ENCODE measurements around the gene RELA. TPM values are rescaled to one million over a fixed set of nuclear protein-coding genes. Genes with fewer than 3 reads are reported as not detected.
"Not testable (repeated sequence)": the region's sequence is repeated elsewhere in the genome, so short reads cannot be mapped to it uniquely, and the experiment has no call there.

Gene RELA
- total and polyA plus RNA-seq, 4 experiments from 2014 or later, result 36.5 to 173 (median 122) TPM

- H3K4me3 ChIP-seq (ENCODE audit: low read length in 2 of 2), result peak overlapping the region; percentile 15 to 72
- peaks cover 40% of the 10 kb centered on the region for H3K36me3 ChIP-seq (ENCODE audit: insufficient read depth, low read length)
- intact Hi-C loops (cut with micrococcal nuclease), result no loop called here
- Mint-ChIP-seq H3K4me1 (peaks cover 27 to 67% (median 42%) of the 10 kb centered on the region in 4 donors), H3K4me3 (peak overlapping the region; percentile 70 to 82 (median 76)), H3K27me3 (no peaks in the 10 kb centered on the region), H3K9me3 (peaks cover 0 to 2% (median 0%) of the 10 kb centered on the region in 8 donors), H3K27ac (peak overlapping the region; percentile 85 to 97 (median 89)), H3K36me3 (peaks cover 20 to 56% of the 10 kb centered on the region in 2 donors)
- no peak for DNase-seq
- no peaks in the 10 kb centered on the region for H3K9me3 ChIP-seq (ENCODE audit: control insufficient read depth in 1 of 2, low read length in 2 of 2)
- H3K27me3 ChIP-seq (ENCODE audit: insufficient read depth, low read length), result no peaks in the 10 kb centered on the region
- peak overlapping the region; percentile 94 for H3K27ac ChIP-seq (ENCODE audit: low read depth, low read length)
- peaks cover 67% of the 10 kb centered on the region for H3K4me1 ChIP-seq (ENCODE audit: insufficient read depth, low read length)
- CTCF ChIA-PET (ENCODE audit: partially characterized antibody), result interaction anchor here (0.8 to 1.1 kb wide), 2 partner anchors 10 to 27 kb away, joined by 3 to 4 read pairs; no protein-coding TSS in a partner anchor
- POLR2A ChIA-PET (ENCODE audit: partially characterized antibody), result interaction anchor here (0.7 to 12.0 kb wide), 7 partner anchors 11 to 863 kb away, joined by 3 to 359 read pairs (median 31); partner anchors contain the start of genes CFL1, FAM89B, MAP3K11 and MUS81
These were observed 20.6 kb downstream of the RELA start for GRCh38 chr11:65642014-65642671.

- peaks cover 23 to 59% of the 10 kb centered on the region in 2 donors for H3K36me3 Mint-ChIP-seq
- H3K4me1 ChIP-seq (ENCODE audit: insufficient read depth, low read length), result peaks cover 72% of the 10 kb centered on the region
These were observed 21.3 kb downstream of the RELA start for GRCh38 chr11:65641297-65642013.

GRCh38 chr11:65640483-65641296 is 22.0 kb downstream of the RELA start:
- intact Hi-C loops (cut with micrococcal nuclease), result no loop called here
- Mint-ChIP-seq H3K27me3 (no peaks in the 10 kb centered on the region), H3K4me3 (peak overlapping the region; percentile 90 to 98 (median 96)), H3K9me3 (peaks cover 0 to 2% (median 0%) of the 10 kb centered on the region in 8 donors), H3K36me3 (peaks cover 23 to 54% of the 10 kb centered on the region in 2 donors), H3K27ac (peak overlapping the region; percentile 97 to 100 (median 99)), H3K4me1 (peaks cover 29 to 70% (median 45%) of the 10 kb centered on the region in 4 donors)
- Histone ChIP-seq H3K9me3 (ENCODE audit: control insufficient read depth in 1 of 2, low read length in 2 of 2) (no peaks in the 10 kb centered on the region), H3K36me3 (ENCODE audit: insufficient read depth, low read length) (peaks cover 44% of the 10 kb centered on the region), H3K4me1 (ENCODE audit: insufficient read depth, low read length) (peaks cover 72% of the 10 kb centered on the region), H3K4me3 (ENCODE audit: low read length in 2 of 2) (peak overlapping the region; percentile 72 to 86), H3K27ac (ENCODE audit: low read depth, low read length) (peak overlapping the region; percentile 94), H3K27me3 (ENCODE audit: insufficient read depth, low read length) (no peaks in the 10 kb centered on the region)
- CTCF ChIA-PET (ENCODE audit: partially characterized antibody), result interaction anchor here (1.2 to 1.8 kb wide), 3 partner anchors 10 to 52 kb away, joined by 3 to 5 read pairs (median 4); no protein-coding TSS in a partner anchor
- POLR2A ChIA-PET (ENCODE audit: partially characterized antibody), result interaction anchor here (0.9 to 12.0 kb wide), 18 partner anchors 10 to 278 kb away, joined by 3 to 359 read pairs (median 6); partner anchors contain the start of genes C11orf68, CFL1, DRAP1 and FAM89B
- peak in 4 of 5 donors; percentile 40 to 68 (median 44) for DNase-seq

More at GRCh38 chr11:65641297-65642013, 21.3 kb downstream of the RELA start:
- H3K9me3 Mint-ChIP-seq, result peaks cover 0 to 2% (median 0%) of the 10 kb centered on the region in 8 donors
- intact Hi-C loops (cut with micrococcal nuclease), result no loop called here
- Histone ChIP-seq H3K27me3 (ENCODE audit: insufficient read depth, low read length) (no peaks in the 10 kb centered on the region), H3K36me3 (ENCODE audit: insufficient read depth, low read length) (peaks cover 45% of the 10 kb centered on the region), H3K27ac (ENCODE audit: low read depth, low read length) (peak overlapping the region; percentile 94), H3K4me3 (ENCODE audit: low read length in 2 of 2) (peak overlapping the region; percentile 47 to 72), H3K9me3 (ENCODE audit: control insufficient read depth in 1 of 2, low read length in 2 of 2) (no peaks in the 10 kb centered on the region)
- DNase-seq, result no peak
- peak overlapping the region; percentile 70 to 82 (median 76) for H3K4me3 Mint-ChIP-seq
- POLR2A ChIA-PET (ENCODE audit: partially characterized antibody), result interaction anchor here (0.7 to 12.0 kb wide), 10 partner anchors 13 to 862 kb away, joined by 3 to 359 read pairs (median 18); partner anchors contain the start of genes CFL1, FAM89B, MAP3K11 and MUS81
- no peaks in the 10 kb centered on the region for H3K27me3 Mint-ChIP-seq
- CTCF ChIA-PET (ENCODE audit: partially characterized antibody), result interaction anchor here (1.2 kb wide), 1 partner anchor 9 kb away, joined by 4 read pairs; no protein-coding TSS in a partner anchor
- H3K4me1 Mint-ChIP-seq, result peaks cover 29 to 71% (median 45%) of the 10 kb centered on the region in 4 donors
- H3K27ac Mint-ChIP-seq, result peak overlapping the region; percentile 85 to 97 (median 90)

DNA sequence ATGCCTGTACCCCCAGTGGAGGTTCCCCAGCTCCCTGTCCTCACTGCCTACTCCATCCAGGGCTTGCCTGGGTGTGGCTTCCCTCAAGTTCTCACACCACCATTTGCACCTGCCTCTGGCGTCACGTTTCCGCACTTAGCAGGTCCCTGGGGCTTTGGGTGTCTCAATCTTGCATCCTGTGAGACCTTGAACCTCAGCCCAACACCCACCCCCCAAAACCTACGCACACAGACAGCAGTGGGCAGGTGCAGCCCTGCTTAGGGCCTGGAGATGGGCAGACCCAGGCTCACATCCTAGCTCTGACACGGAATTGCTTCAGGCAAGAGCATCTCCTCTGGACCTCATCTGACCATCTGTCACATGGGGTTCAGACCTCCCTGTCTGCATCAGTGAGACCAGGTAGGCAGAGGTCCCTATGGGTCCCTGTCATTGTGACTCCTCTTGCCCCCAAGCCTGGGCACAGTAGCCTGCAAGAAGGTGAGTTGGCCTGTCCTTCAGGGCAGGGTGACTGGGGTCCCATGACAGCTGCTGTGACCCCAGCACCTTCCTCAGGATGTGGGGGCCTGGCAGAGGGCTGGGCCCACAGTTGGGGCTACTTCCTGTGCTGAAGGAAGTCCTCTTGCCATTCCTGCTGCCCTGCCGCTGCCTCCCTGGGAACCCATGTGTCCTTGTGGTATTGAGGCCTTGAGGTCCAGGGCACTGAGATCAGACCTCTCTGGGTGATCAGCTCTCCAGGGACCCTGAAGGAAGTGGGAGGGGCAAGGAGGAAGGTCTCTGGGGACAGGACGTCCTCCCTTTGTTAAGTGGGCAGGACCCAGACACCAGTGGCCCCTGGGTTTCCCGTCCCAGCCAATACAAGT is 22.9 kb downstream of the RELA start:
- peak; percentile 87 to 96 (median 89) for DNase-seq
- Mint-ChIP-seq H3K27me3 (no peaks in the 10 kb centered on the region), H3K27ac (peak overlapping the region; percentile 97 to 100 (median 99)), H3K9me3 (peaks cover 0 to 2% (median 0%) of the 10 kb centered on the region in 8 donors), H3K36me3 (peaks cover 23 to 52% of the 10 kb centered on the region in 2 donors), H3K4me1 (peaks cover 29 to 71% (median 47%) of the 10 kb centered on the region in 4 donors), H3K4me3 (peak overlapping the region; percentile 90 to 98 (median 96))
- Histone ChIP-seq H3K27ac (ENCODE audit: low read depth, low read length) (peak overlapping the region; percentile 94), H3K9me3 (ENCODE audit: control insufficient read depth in 1 of 2, low read length in 2 of 2) (no peaks in the 10 kb centered on the region), H3K36me3 (ENCODE audit: insufficient read depth, low read length) (peaks cover 44% of the 10 kb centered on the region), H3K4me3 (ENCODE audit: low read length in 2 of 2) (peak overlapping the region; percentile 72 to 86), H3K27me3 (ENCODE audit: insufficient read depth, low read length) (no peaks in the 10 kb centered on the region), H3K4me1 (ENCODE audit: insufficient read depth, low read length) (peaks cover 72% of the 10 kb centered on the region)
- intact Hi-C loops (cut with micrococcal nuclease), result no loop called here
- ChIA-PET CTCF (ENCODE audit: partially characterized antibody) (interaction anchor here (1.0 to 2.9 kb wide), 5 partner anchors 13 to 52 kb away, joined by 3 to 19 read pairs (median 5); no protein-coding TSS in a partner anchor), POLR2A (ENCODE audit: partially characterized antibody) (interaction anchor here (0.8 to 12.0 kb wide), 25 partner anchors 9 to 279 kb away, joined by 3 to 359 read pairs (median 5); partner anchors contain the start of genes C11orf68, CCDC85B, CFL1 and DRAP1)

DNA sequence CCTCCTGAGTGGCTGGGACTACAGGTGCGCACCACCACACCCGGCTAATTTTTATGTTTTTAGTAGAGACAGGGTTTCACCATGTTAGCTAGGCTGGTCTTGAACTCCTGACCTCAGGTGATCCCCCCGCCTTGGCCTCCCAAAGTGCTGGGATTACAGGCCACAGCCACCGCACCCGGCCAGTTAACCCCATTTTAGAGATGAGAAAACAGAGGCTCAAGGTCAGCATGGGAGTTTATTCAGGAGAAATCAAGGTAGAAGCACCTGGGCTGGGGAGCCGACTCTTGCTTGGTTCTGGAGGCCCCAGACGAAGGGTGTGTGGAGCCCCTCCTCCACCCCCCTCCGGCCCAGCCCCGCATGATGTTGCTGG is 23.5 kb downstream of the RELA start:
- CTCF ChIA-PET (ENCODE audit: partially characterized antibody), result interaction anchor here (0.5 to 2.9 kb wide), 9 partner anchors 13 to 46 kb away, joined by 3 to 19 read pairs (median 3); no protein-coding TSS in a partner anchor
- peak overlapping the region; percentile 94 for H3K27ac ChIP-seq (ENCODE audit: low read depth, low read length)
- H3K4me1 ChIP-seq (ENCODE audit: insufficient read depth, low read length), result peaks cover 73% of the 10 kb centered on the region
- DNase-seq; H3K27me3 Mint-ChIP-seq; H3K27me3 ChIP-seq (ENCODE audit: insufficient read depth, low read length); H3K9me3 ChIP-seq (ENCODE audit: control insufficient read depth in 1 of 2, low read length in 2 of 2); H3K9me3 Mint-ChIP-seq; intact Hi-C loops (cut with micrococcal nuclease): not testable (repeated sequence)
- POLR2A ChIA-PET (ENCODE audit: partially characterized antibody), result interaction anchor here (0.7 to 12.0 kb wide), 17 partner anchors 14 to 477 kb away, joined by 3 to 359 read pairs (median 6); partner anchors contain the start of genes CCDC85B, CFL1, FAM89B and FOSL1
- peak overlapping the region; percentile 72 to 86 for H3K4me3 ChIP-seq (ENCODE audit: low read length in 2 of 2)
- H3K4me3 Mint-ChIP-seq, result peak overlapping the region; percentile 90 to 98 (median 96)
- H3K27ac Mint-ChIP-seq, result peak overlapping the region; percentile 97 to 100 (median 99)
- H3K4me1 Mint-ChIP-seq, result peaks cover 28 to 72% (median 48%) of the 10 kb centered on the region in 4 donors
- peaks cover 48% of the 10 kb centered on the region for H3K36me3 ChIP-seq (ENCODE audit: insufficient read depth, low read length)
- peaks cover 18 to 51% of the 10 kb centered on the region in 2 donors for H3K36me3 Mint-ChIP-seq

Measured in CD4-positive, alpha-beta memory T cell (primary cell).